ENCODE measurements around the gene PARL.

DNA sequence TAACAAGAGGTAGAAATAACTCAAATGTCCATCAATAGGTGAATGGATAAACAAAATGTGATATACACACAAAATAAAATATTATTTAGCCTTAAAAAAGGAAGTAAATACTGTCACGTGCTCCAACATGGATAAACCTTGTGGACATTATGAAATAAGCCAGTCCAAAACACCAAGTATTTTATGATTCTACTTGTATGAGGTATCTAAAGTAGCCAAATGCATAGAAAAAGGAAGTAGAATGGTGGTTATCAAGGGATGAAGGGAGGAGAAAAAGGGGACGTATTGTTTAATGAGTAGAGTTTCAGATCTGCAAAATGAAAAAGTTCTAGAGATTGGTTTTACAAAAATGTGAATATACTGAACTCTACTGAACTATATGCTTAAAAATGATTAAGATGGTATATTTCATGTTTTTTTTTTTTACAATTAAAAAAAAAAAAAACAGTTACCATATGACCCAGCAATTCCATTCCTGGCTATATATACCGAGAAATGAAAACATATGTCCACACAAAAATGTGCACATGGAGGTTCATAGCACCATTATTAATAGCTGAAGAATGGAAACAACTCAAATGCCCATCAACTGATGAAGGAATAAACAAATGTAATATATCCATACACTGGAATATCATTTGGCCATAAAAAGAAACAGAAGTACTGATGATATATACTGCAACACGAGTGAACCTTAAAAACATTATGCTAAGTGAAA, 30.2 kb downstream of the PARL start:
- TF ChIP-seq POLR2A (IDR thresholded peaks at IDR 0.05) = no peak
- TF ChIP-seq, protein P1, sequence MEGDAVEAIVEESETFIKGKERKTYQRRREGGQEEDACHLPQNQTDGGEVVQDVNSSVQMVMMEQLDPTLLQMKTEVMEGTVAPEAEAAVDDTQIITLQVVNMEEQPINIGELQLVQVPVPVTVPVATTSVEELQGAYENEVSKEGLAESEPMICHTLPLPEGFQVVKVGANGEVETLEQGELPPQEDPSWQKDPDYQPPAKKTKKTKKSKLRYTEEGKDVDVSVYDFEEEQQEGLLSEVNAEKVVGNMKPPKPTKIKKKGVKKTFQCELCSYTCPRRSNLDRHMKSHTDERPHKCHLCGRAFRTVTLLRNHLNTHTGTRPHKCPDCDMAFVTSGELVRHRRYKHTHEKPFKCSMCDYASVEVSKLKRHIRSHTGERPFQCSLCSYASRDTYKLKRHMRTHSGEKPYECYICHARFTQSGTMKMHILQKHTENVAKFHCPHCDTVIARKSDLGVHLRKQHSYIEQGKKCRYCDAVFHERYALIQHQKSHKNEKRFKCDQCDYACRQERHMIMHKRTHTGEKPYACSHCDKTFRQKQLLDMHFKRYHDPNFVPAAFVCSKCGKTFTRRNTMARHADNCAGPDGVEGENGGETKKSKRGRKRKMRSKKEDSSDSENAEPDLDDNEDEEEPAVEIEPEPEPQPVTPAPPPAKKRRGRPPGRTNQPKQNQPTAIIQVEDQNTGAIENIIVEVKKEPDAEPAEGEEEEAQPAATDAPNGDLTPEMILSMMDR (IDR thresholded peaks at IDR 0.05 in 8 of 11, conservative IDR thresholded peaks at IDR 0.05 in 3 of 11) = no peak

Data from spleen (tissue), 7 donors.